HepG2 (cell line): Measurements from ENCODE around the gene CCDC57. TPM values are rescaled to one million over a fixed set of nuclear protein-coding genes. Genes with fewer than 3 reads are reported as not detected.

Source experiments
- BCLAF1 ChIP-seq: fragments of 450-650 bp; IDR thresholded peaks from 2 replicates; pipeline ENCODE4 v1.6.1; 2017; ENCODE audit warnings: mild to moderate bottlenecking
- ELF3 ChIP-seq: IDR thresholded peaks from 2 replicates; pipeline ENCODE4 v1.6.1; 2016; ENCODE audit warnings: missing genetic modification reagents, missing compliant biosample characterization
- ELF4 ChIP-seq: sonication (generic); formaldehyde crosslinking; IDR thresholded peaks from 2 replicates; pipeline ENCODE4 v1.5.0; 2020; ENCODE audit warnings: missing genetic modification reagents, mild to moderate bottlenecking, moderate library complexity, borderline replicate concordance
- HNRNPH1 ChIP-seq: fragments of 200-400 bp; formaldehyde crosslinking; optimal IDR thresholded peaks from 2 replicates; pipeline ENCODE3; 2017; ENCODE audit warnings: mild to moderate bottlenecking, low read depth, low read length
- NRL ChIP-seq: sonication (generic); formaldehyde crosslinking; IDR thresholded peaks from 2 replicates; pipeline ENCODE4 v1.5.0; 2020; ENCODE audit warnings: missing genetic modification reagents, mild to moderate bottlenecking, moderate library complexity, borderline replicate concordance
- POLR2AphosphoS5 ChIP-seq: IDR thresholded peaks from 2 replicates; pipeline ENCODE4 v1.6.1; 2012; ENCODE audit warnings: low read depth, low read length
- POLR2G ChIP-seq: fragments of 200-400 bp; formaldehyde crosslinking; IDR thresholded peaks from 2 replicates; pipeline ENCODE4 v1.6.1; 2018; ENCODE audit warnings: mild to moderate bottlenecking, low read depth, low read length, moderate library complexity
- PRPF4 ChIP-seq: fragments of 200-400 bp; formaldehyde crosslinking; IDR thresholded peaks from 2 replicates; pipeline ENCODE4 v1.6.1; 2016; ENCODE audit warnings: low read length, low read depth; ENCODE audit not compliant: poor library complexity, severe bottlenecking
- SRY ChIP-seq: sonication (generic); formaldehyde crosslinking; IDR thresholded peaks from 2 replicates; pipeline ENCODE4 v1.8.0; 2022; ENCODE audit warnings: mild to moderate bottlenecking, missing genetic modification reagents
- TEAD3 ChIP-seq: optimal IDR thresholded peaks from 2 replicates; pipeline ENCODE3; 2016; ENCODE audit warnings: borderline replicate concordance
- TRIM24 ChIP-seq: sonication (generic); formaldehyde crosslinking; IDR thresholded peaks from 2 replicates; pipeline ENCODE4 v1.8.0; 2022; ENCODE audit warnings: mild to moderate bottlenecking, missing genetic modification reagents
- ZBTB4 ChIP-seq: sonication (generic); formaldehyde crosslinking; IDR thresholded peaks from 2 replicates; pipeline ENCODE4 v1.4.0; 2020; ENCODE audit warnings: missing genetic modification reagents, mild to moderate bottlenecking, borderline replicate concordance
- ZNF12 ChIP-seq: sonication (generic); formaldehyde crosslinking; IDR thresholded peaks from 2 replicates; pipeline ENCODE4 v1.5.0; 2020; ENCODE audit warnings: missing genetic modification reagents
- ZNF235 ChIP-seq: sonication (generic); formaldehyde crosslinking; IDR thresholded peaks from 2 replicates; pipeline ENCODE4 v1.8.1; 2023; ENCODE audit warnings: mild to moderate bottlenecking, missing genetic modification reagents, borderline replicate concordance
- ZNF775 ChIP-seq: sonication (generic); formaldehyde crosslinking; IDR thresholded peaks from 2 replicates; pipeline ENCODE4 v1.4.0; 2020; ENCODE audit warnings: missing genetic modification reagents, mild to moderate bottlenecking, moderate library complexity, borderline replicate concordance
- ZNF790 ChIP-seq: sonication (generic); formaldehyde crosslinking; IDR thresholded peaks from 2 replicates; pipeline ENCODE4 v1.8.0; 2022; ENCODE audit warnings: missing genetic modification reagents, mild to moderate bottlenecking, borderline replicate concordance
- ZSCAN12 ChIP-seq: sonication (generic); formaldehyde crosslinking; IDR thresholded peaks from 2 replicates; pipeline ENCODE4 v1.9.0; 2021; ENCODE audit warnings: mild to moderate bottlenecking, missing genetic modification reagents
- ZSCAN20 ChIP-seq: sonication (generic); formaldehyde crosslinking; IDR thresholded peaks from 2 replicates; pipeline ENCODE4 v1.4.0; 2020; ENCODE audit warnings: missing genetic modification reagents, mild to moderate bottlenecking, borderline replicate concordance
- polyA plus RNA-seq, 8 experiments: library from polyadenylated mRNA; depleted of rRNA in 3 of 8; stranded (reverse) in 7 of 8; unstranded in 1 of 8; fragments of >200 nt; fragmentation: Illumina TruSeq in 4 of 8; extraction: Trizol in 4 of 8; gene quantifications; 2 replicates each; pipeline versions ENCODE4 v1.2.1 to v1.2.3, GENCODE V29; 2011 to 2016; ENCODE audit warnings: low read depth in 4 of 8, missing spikeins in 1 of 8, mixed read lengths in 1 of 8; ENCODE audit not compliant: insufficient read depth in 1 of 8
- total RNA-seq, 5 experiments: library from RNA; depleted of rRNA; stranded (reverse); fragments of >200 nt; fragmentation: Illumina TruSeq; extraction: Trizol; gene quantifications; 2 replicates each; pipeline ENCODE4 v1.2.3, GENCODE V29; 2016; ENCODE audit warnings: low read depth in 1 of 5
- TF ChIP-seq, protein P1 (sequence below): fragments of 450-650 bp; IDR thresholded peaks from 2 replicates; pipeline ENCODE4 v1.6.1; 2017
- TF ChIP-seq, protein P2 (sequence below): sonication (generic); formaldehyde crosslinking; IDR thresholded peaks from 2 replicates; pipeline ENCODE4 v1.9.0; 2021; ENCODE audit warnings: missing genetic modification reagents, mild to moderate bottlenecking, borderline replicate concordance

CCDC57 gene
- total and polyA plus RNA-seq, 2 of the 13 experiments (the other 11 are each of a cell fraction or from before 2014, with no cell fraction given), result 59.3 to 59.9 TPM

- TF ChIP-seq NRL (CRISPR knock-in tag) (peak; percentile 88; the same call in 1 of the 2 replicates), PRPF4 (no peak), HNRNPH1 (no peak), ZNF235 (CRISPR knock-in tag) (no peak; the same call in 1 of the 2 replicates), TRIM24 (CRISPR knock-in tag) (no peak; the same call in 1 of the 2 replicates), ZSCAN20 (peak; percentile 4; the same call in 1 of the 2 replicates), ZNF775 (no peak), TEAD3 (CRISPR knock-in tag) (no peak), ZSCAN12 (CRISPR knock-in tag) (no peak; the same call in 1 of the 2 replicates), BCLAF1 (no peak), SRY (CRISPR knock-in tag) (peak; percentile 35; the same call in 1 of the 2 replicates), POLR2G (peak; percentile 8), POLR2AphosphoS5 (no peak), ELF3 (no peak), ZNF12 (CRISPR knock-in tag) (no peak), ZNF790 (no peak; the same call in 1 of the 2 replicates), ZBTB4 (CRISPR knock-in tag) (0 out of 2 replicates have a peak, but pooled peaks have one; percentile 93), ELF4 (no peak)
- TF ChIP-seq, protein P1, sequence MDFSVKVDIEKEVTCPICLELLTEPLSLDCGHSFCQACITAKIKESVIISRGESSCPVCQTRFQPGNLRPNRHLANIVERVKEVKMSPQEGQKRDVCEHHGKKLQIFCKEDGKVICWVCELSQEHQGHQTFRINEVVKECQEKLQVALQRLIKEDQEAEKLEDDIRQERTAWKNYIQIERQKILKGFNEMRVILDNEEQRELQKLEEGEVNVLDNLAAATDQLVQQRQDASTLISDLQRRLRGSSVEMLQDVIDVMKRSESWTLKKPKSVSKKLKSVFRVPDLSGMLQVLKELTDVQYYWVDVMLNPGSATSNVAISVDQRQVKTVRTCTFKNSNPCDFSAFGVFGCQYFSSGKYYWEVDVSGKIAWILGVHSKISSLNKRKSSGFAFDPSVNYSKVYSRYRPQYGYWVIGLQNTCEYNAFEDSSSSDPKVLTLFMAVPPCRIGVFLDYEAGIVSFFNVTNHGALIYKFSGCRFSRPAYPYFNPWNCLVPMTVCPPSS, result no peak
- TF ChIP-seq, protein P2, sequence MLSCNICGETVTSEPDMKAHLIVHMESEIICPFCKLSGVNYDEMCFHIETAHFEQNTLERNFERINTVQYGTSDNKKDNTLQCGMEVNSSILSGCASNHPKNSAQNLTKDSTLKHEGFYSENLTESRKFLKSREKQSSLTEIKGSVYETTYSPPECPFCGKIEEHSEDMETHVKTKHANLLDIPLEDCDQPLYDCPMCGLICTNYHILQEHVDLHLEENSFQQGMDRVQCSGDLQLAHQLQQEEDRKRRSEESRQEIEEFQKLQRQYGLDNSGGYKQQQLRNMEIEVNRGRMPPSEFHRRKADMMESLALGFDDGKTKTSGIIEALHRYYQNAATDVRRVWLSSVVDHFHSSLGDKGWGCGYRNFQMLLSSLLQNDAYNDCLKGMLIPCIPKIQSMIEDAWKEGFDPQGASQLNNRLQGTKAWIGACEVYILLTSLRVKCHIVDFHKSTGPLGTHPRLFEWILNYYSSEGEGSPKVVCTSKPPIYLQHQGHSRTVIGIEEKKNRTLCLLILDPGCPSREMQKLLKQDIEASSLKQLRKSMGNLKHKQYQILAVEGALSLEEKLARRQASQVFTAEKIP (CRISPR knock-in tag), result no peak
These were observed 113.5 kb downstream of the CCDC57 start (continued) for GRCh38 chr17:82098939-82099763.
